K562 (cell line): ENCODE measurements around the gene USP43. TPM values are rescaled to one million over a fixed set of nuclear protein-coding genes. Genes with fewer than 3 reads are reported as not detected.

Experiments
- ATAC-seq: fragments of 200-7000 bp; cut with Tn5 transposase; 3 replicates; pipeline ENCODE4 v1.9.1; 2020; ENCODE audit warnings: moderate library complexity
- BruUV-seq: library from RNA; stranded (reverse); fragments of 400-500 nt; replicated peaks from 2 replicates; lab custom pipeline; 2021; lab: Mats Ljungman, UMichigan
- CTCF ChIA-PET: fragments of 300-600 bp; formaldehyde crosslinking; extraction: SDS; loops from one replicate; lab custom pipeline; 2021; ENCODE audit warnings: low intra/inter-chr PET ratio; lab: Yijun Ruan, JAX
- POLR2A ChIA-PET: fragments of 300-600, 350-650 bp; sonication (Branson Sonifier 250); formaldehyde crosslinking; extraction: SDS; loops from one replicate; lab custom pipeline; 2021; ENCODE audit warnings: antibody characterized with exemption, inconsistent platforms; lab: Yijun Ruan, JAX
- DNase-seq, 4 experiments: peaks; one replicate each; pipeline versions ENCODE4 v3.0.0 to v3.0.0-alpha.2; 2011 to 2018; ENCODE audit warnings: low spot score in 3 of 4, mixed read lengths in 3 of 4; ENCODE audit errors: extremely low read depth in 1 of 4
- FAIRE-seq: peaks from 2 replicates; lab custom pipeline; 2011; peaks lifted over from hg19 to GRCh38; lab: Jason Lieb, UNC
- H2AFZ ChIP-seq: 2 replicates; pipeline ENCODE4 v1.6.0; 2011; ENCODE audit warnings: low read depth, low read length, control low read depth, inconsistent platforms
- H3K27ac ChIP-seq: fragments of 200-600 bp; 3 replicates; pipeline ENCODE4 v1.8.0; 2011; ENCODE audit warnings: low read depth, mild to moderate bottlenecking, control low read depth, inconsistent platforms, low read length, moderate library complexity, mixed read lengths; ENCODE audit errors: extremely low read depth
- H3K27me3 ChIP-seq, 2 experiments: fragments of 300-600 bp in 1 of 2; 2 replicates in 1 of 2; 3 replicates in 1 of 2; pipeline versions ENCODE4 v1.6.0 to v1.8.0; 2011; ENCODE audit warnings: inconsistent platforms in 2 of 2, low read length in 2 of 2, mild to moderate bottlenecking in 1 of 2, mixed read lengths in 1 of 2, moderate library complexity in 1 of 2; ENCODE audit not compliant: control insufficient read depth in 2 of 2, insufficient read depth in 2 of 2
- H3K36me3 ChIP-seq: fragments of 300-600 bp; 3 replicates; pipeline ENCODE4 v1.8.0; 2011; ENCODE audit warnings: mild to moderate bottlenecking, low read length, inconsistent platforms; ENCODE audit not compliant: control insufficient read depth, insufficient read depth
- H3K4me1 ChIP-seq, 2 experiments: fragments of 200-600 bp in 1 of 2; replicated peaks in 1 of 2; 2 replicates in 1 of 2; 3 replicates in 1 of 2; pipeline versions ENCODE4 v1.5.1 to v1.8.0; 2011; ENCODE audit warnings: inconsistent platforms in 2 of 2, low read length in 2 of 2, mild to moderate bottlenecking in 1 of 2, mixed read lengths in 1 of 2, moderate library complexity in 1 of 2; ENCODE audit not compliant: control insufficient read depth in 2 of 2, insufficient read depth in 2 of 2
- H3K4me2 ChIP-seq: 2 replicates; pipeline ENCODE4 v1.6.1; 2011; ENCODE audit warnings: low read length, control low read depth, inconsistent platforms, mixed read lengths; ENCODE audit not compliant: insufficient read depth
- H3K4me3 ChIP-seq: fragments of 200-600 bp; sonication (generic), shearing (Covaris generic); 2 replicates; pipeline ENCODE4 v1.5.1; 2016; ENCODE audit warnings: control low read depth, inconsistent platforms
- H3K79me2 ChIP-seq: fragments of 200-600 bp; 3 replicates; pipeline ENCODE4 v1.8.0; 2011; ENCODE audit warnings: low read length, inconsistent platforms; ENCODE audit not compliant: control insufficient read depth, insufficient read depth
- H3K9ac ChIP-seq, 2 experiments: 2 replicates each; pipeline versions ENCODE4 v1.6.0 to v1.6.1; 2011; ENCODE audit warnings: low read depth in 2 of 2, low read length in 2 of 2, control low read depth in 1 of 2, inconsistent platforms in 1 of 2, mild to moderate bottlenecking in 1 of 2, mixed read lengths in 1 of 2; ENCODE audit not compliant: insufficient read depth in 1 of 2
- H3K9me1 ChIP-seq: one replicate; pipeline ENCODE4 v1.6.0; 2011; ENCODE audit warnings: inconsistent platforms, mild to moderate bottlenecking, low read length, moderate library complexity; ENCODE audit not compliant: control insufficient read depth, insufficient read depth
- H3K9me3 ChIP-seq: replicated peaks from 2 replicates; pipeline ENCODE4 v1.5.1; 2011; ENCODE audit warnings: low read depth, low read length, inconsistent platforms; ENCODE audit not compliant: control insufficient read depth, insufficient read depth
- H4K20me1 ChIP-seq: replicated peaks from 2 replicates; pipeline ENCODE4 v1.6.1; 2011; ENCODE audit warnings: low read length, inconsistent platforms, mixed read lengths; ENCODE audit not compliant: control insufficient read depth, insufficient read depth
- CREB1 ChIP-seq, 2 experiments: sonication (generic) in 1 of 2; formaldehyde crosslinking in 1 of 2; IDR thresholded peaks; 2 replicates each; pipeline versions ENCODE4 v1.6.1 to v1.8.0; 2012 to 2022; ENCODE audit warnings: inconsistent platforms in 1 of 2, mild to moderate bottlenecking in 1 of 2, missing genetic modification reagents in 1 of 2, moderate library complexity in 1 of 2
- KDM4B ChIP-seq, 2 experiments: fragments of 450-650 bp in 1 of 2; sonication (generic) in 1 of 2; IDR thresholded peaks; 2 replicates each; pipeline ENCODE4 v1.6.1; 2016 to 2017; ENCODE audit warnings: borderline replicate concordance in 2 of 2, antibody characterized with exemption in 1 of 2, low read depth in 1 of 2, mild to moderate bottlenecking in 1 of 2
- MTA1 ChIP-seq: fragments of 450-650 bp; IDR thresholded peaks from 2 replicates; pipeline ENCODE4 v1.6.1; 2017; ENCODE audit warnings: borderline replicate concordance
- NFIC ChIP-seq: fragments of 450-650 bp; IDR thresholded peaks from 2 replicates; pipeline ENCODE4 v1.6.1; 2017; ENCODE audit warnings: mild to moderate bottlenecking, inconsistent platforms
- PHF20 ChIP-seq: fragments of 450-650 bp; IDR thresholded peaks from 2 replicates; pipeline ENCODE4 v1.6.1; 2018; ENCODE audit not compliant: partially characterized antibody
- RHOXF2B ChIP-seq: fragments of 250-450 bp; sonication (Bioruptor Pico); conservative IDR thresholded peaks from 2 replicates; pipeline ENCODE4 v1.5.1; 2021
- ZFP1 ChIP-seq: fragments of 450-650 bp; formaldehyde crosslinking; IDR thresholded peaks from 2 replicates; pipeline ENCODE4 v1.4.0; 2020; ENCODE audit warnings: mild to moderate bottlenecking, mixed read lengths
- ZNF830 ChIP-seq: fragments of 250-450 bp; sonication (Bioruptor Pico); IDR thresholded peaks from 2 replicates; pipeline ENCODE4 v1.5.0; 2021; ENCODE audit warnings: mild to moderate bottlenecking
- WGBS: fragments of 100-300 bp; shearing (Covaris generic); methylation state at CpG from one replicate; pipeline ENCODE4 v1.1.6; 2016; ENCODE audit warnings: low coverage, mixed read lengths; ENCODE audit not compliant: insufficient coverage; ENCODE audit errors: missing lambda C conversion rate; 5-methylcytosine and 5-hydroxymethylcytosine counted together
- in situ Hi-C: fragments of 300-500 bp; cut with MboI; formaldehyde crosslinking; loops from 4 replicates; pipeline ENCODE4 v1.15.0; 2018; ENCODE audit warnings: inconsistent platforms, mixed read lengths
- intact Hi-C: fragments of 100-400 bp; cut with micrococcal nuclease; formaldehyde crosslinking; loops from 2 replicates; pipeline ENCODE4 v1.14.2; 2022
- polyA plus RNA-seq, 8 experiments: library from polyadenylated mRNA; depleted of rRNA in 4 of 8; stranded (reverse) in 5 of 8; unstranded in 3 of 8; fragments of >200 nt; fragmentation: Nextera tagmentation in 2 of 8; fragmentation: Illumina TruSeq in 1 of 8; extraction: Ambion mirVana in 2 of 8; extraction: Trizol in 1 of 8; gene quantifications; 2 replicates each; pipeline versions ENCODE4 v1.2.1 to v1.2.3, GENCODE V29; 2011 to 2014; ENCODE audit warnings: inconsistent platforms in 1 of 8, missing spikeins in 1 of 8
- total RNA-seq, 7 experiments: library from RNA; depleted of rRNA in 6 of 7; stranded (reverse); fragments of >200 nt in 6 of 7; fragmentation: Illumina TruSeq in 2 of 7; extraction: Trizol in 2 of 7; gene quantifications; 2 replicates each; pipeline versions ENCODE4 v1.2.1 to v1.2.3, GENCODE V29; 2011 to 2021; ENCODE audit warnings: low replicate concordance in 1 of 7
- TF ChIP-seq, protein P1 (sequence below), 2 experiments: fragments of 450-650 bp; conservative IDR thresholded peaks; 2 replicates each; pipeline ENCODE4 v1.6.1; 2017; ENCODE audit warnings: mild to moderate bottlenecking in 2 of 2, moderate library complexity in 2 of 2
- TF ChIP-seq, protein P2 (sequence below): IDR thresholded peaks from 2 replicates; pipeline ENCODE4 v1.6.1; 2011; ENCODE audit not compliant: insufficient read length; ENCODE audit errors: extremely low read depth

Gene USP43
- total and polyA plus RNA-seq, 9 of the 15 experiments (the other 6 are each of a cell fraction or from before 2014, with no cell fraction given), result 0.01 to 0.18 (median 0.06) TPM; not detected in 1

- TF ChIP-seq ZFP1 (CRISPR knock-in tag) (no peak), RHOXF2B (CRISPR knock-in tag) (no peak), MTA1 (no peak), CREB1 (IDR thresholded peaks at IDR 0.05) (no peak), CREB1 (CRISPR knock-in tag; IDR thresholded peaks at IDR 0.05) (no peak), ZNF830 (CRISPR knock-in tag) (no peak), KDM4B (IDR thresholded peaks at IDR 0.05; ENCODE audit: borderline replicate concordance in 2 of 2, low read depth in 1 of 2) (no peak), PHF20 (no peak), NFIC (no peak)
- TF ChIP-seq, protein P1, sequence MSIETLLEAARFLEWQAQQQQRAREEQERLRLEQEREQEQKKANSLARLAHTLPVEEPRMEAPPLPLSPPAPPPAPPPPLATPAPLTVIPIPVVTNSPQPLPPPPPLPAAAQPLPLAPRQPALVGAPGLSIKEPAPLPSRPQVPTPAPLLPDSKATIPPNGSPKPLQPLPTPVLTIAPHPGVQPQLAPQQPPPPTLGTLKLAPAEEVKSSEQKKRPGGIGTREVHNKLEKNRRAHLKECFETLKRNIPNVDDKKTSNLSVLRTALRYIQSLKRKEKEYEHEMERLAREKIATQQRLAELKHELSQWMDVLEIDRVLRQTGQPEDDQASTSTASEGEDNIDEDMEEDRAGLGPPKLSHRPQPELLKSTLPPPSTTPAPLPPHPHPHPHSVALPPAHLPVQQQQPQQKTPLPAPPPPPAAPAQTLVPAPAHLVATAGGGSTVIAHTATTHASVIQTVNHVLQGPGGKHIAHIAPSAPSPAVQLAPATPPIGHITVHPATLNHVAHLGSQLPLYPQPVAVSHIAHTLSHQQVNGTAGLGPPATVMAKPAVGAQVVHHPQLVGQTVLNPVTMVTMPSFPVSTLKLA (conservative IDR thresholded peaks at IDR 0.05), result no peak
- TF ChIP-seq, protein P2, sequence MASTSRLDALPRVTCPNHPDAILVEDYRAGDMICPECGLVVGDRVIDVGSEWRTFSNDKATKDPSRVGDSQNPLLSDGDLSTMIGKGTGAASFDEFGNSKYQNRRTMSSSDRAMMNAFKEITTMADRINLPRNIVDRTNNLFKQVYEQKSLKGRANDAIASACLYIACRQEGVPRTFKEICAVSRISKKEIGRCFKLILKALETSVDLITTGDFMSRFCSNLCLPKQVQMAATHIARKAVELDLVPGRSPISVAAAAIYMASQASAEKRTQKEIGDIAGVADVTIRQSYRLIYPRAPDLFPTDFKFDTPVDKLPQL, result no peak
- TF ChIP-seq, all 486 proteins: peak for 0
- ChIA-PET POLR2A (interaction anchor here (0.6 to 1.0 kb wide), 2 partner anchors 14 to 34 kb away, joined by 3 read pairs; no protein-coding TSS in a partner anchor), CTCF (no interaction called here)
- Histone ChIP-seq H3K4me1 (no peaks in the 10 kb centered on the region), H3K9me3 (no peaks in the 10 kb centered on the region), H3K4me2 (no peak overlapping the region), H3K27ac (no peak overlapping the region), H3K79me2 (no peaks in the 10 kb centered on the region), H3K27me3 (peaks cover 0 to 18% of the 10 kb centered on the region in 2 experiments; a peak in 2 of 5 replicates), H3K4me3 (no peak overlapping the region), H3K9me1 (no peaks in the 10 kb centered on the region), H2AFZ (no peak overlapping the region), H3K36me3 (no peaks in the 10 kb centered on the region), H3K9ac (no peak overlapping the region), H4K20me1 (no peaks in the 10 kb centered on the region)
- no TSS peak for BruUV-seq
- no peak for ATAC-seq
- in situ Hi-C loops, result no loop called here
- FAIRE-seq, result no peak
- intact Hi-C loops, result no loop called here
- 4% methylated on average over 17 of the region's 27 CpGs for WGBS
- no peak for DNase-seq
These were observed 126.1 kb downstream of the USP43 start for GRCh38 chr17:9771465-9771864.
